Spinal cord (tissue), 10 donors: ENCODE results near the gene TEX19. TPM values are rescaled to one million over a fixed set of nuclear protein-coding genes. Genes with fewer than 3 reads are reported as not detected.
"Not testable (repeated sequence)": the region's sequence is repeated elsewhere in the genome, so short reads cannot be mapped to it uniquely, and the experiment has no call there.

Experiments used
- DNase-seq, 6 donors: peaks; one replicate each; pipeline versions ENCODE4 v3.0.0 to v3.0.0-alpha.2; 2013 to 2015; ENCODE audit warnings: low spot score in 6 of 6, low read depth in 4 of 6
- H3K27ac ChIP-seq: one replicate; pipeline ENCODE4 v1.5.1; 2013; ENCODE audit warnings: low read depth, low read length, control low read depth
- H3K27me3 ChIP-seq: one replicate; pipeline ENCODE4 v1.6.1; 2013; ENCODE audit warnings: low read length; ENCODE audit not compliant: control insufficient read depth, insufficient read depth
- H3K36me3 ChIP-seq: one replicate; pipeline ENCODE4 v1.6.1; 2013; ENCODE audit warnings: low read length; ENCODE audit not compliant: control insufficient read depth, insufficient read depth
- H3K4me1 ChIP-seq: one replicate; pipeline ENCODE4 v1.6.1; 2013; ENCODE audit warnings: low read length; ENCODE audit not compliant: control insufficient read depth, insufficient read depth
- H3K4me3 ChIP-seq: one replicate; pipeline ENCODE4 v1.5.1; 2013; ENCODE audit warnings: low read depth, low read length, control low read depth
- H3K9me3 ChIP-seq: one replicate; pipeline ENCODE4 v1.6.1; 2013; ENCODE audit warnings: low read length; ENCODE audit not compliant: control insufficient read depth, insufficient read depth
- WGBS: methylation state at CpG from one replicate; pipeline ENCODE4 v1.1.5; 2013; ENCODE audit warnings: missing lambda C conversion rate; ENCODE audit not compliant: insufficient coverage; 5-methylcytosine and 5-hydroxymethylcytosine counted together
- polyA plus RNA-seq, 2 donors: library from polyadenylated mRNA; unstranded; fragments of 120-200 nt; gene quantifications; one replicate each; pipeline ENCODE4 v1.2.1, GENCODE V29; 2013; ENCODE audit not compliant: insufficient read length in 2 of 2
- total RNA-seq, 2 donors: library from RNA; depleted of rRNA in 1 of 2; stranded (reverse); fragments of 120-200 nt in 1 of 2; fragments of >200 nt in 1 of 2; gene quantifications; one replicate each; pipeline versions ENCODE4 v1.2.3 to v1.2.4, GENCODE V29; 2013 to 2014
- donor health status: healthy.

Gene TEX19
- total and polyA plus RNA-seq, 4 donors: not detected

GRCh38 chr17:82357394-82357793 lies 1.7 kb upstream of the TEX19 start:
- DNase-seq: no peak
- no peak overlapping the region for H3K27ac ChIP-seq
- peaks cover 18% of the 10 kb centered on the region for H3K4me1 ChIP-seq
- 58% methylated on average over 2 of the region's 2 CpGs for WGBS
- H3K36me3 ChIP-seq: no peaks in the 10 kb centered on the region
- H3K27me3 ChIP-seq: peaks cover 6% of the 10 kb centered on the region
- H3K9me3 ChIP-seq: no peaks in the 10 kb centered on the region
- H3K4me3 ChIP-seq: no peak overlapping the region

GRCh38 chr17:82359451-82360074 lies 516 bp downstream of the TEX19 start:
- H3K36me3 ChIP-seq, DNase-seq, H3K27me3 ChIP-seq, H3K27ac ChIP-seq, H3K9me3 ChIP-seq, H3K4me3 ChIP-seq: not testable (repeated sequence)
- H3K4me1 ChIP-seq: peaks cover 17% of the 10 kb centered on the region
- 60% methylated on average over 1 of the region's 1 CpG for WGBS

- H3K4me1 ChIP-seq: peaks cover 15% of the 10 kb centered on the region
- H3K9me3 ChIP-seq: no peaks in the 10 kb centered on the region
- WGBS: 97% methylated on average over 6 of the region's 6 CpGs
- H3K27ac ChIP-seq: no peak overlapping the region
- H3K4me3 ChIP-seq: no peak overlapping the region
- H3K27me3 ChIP-seq: peaks cover 3% of the 10 kb centered on the region
- H3K36me3 ChIP-seq: no peaks in the 10 kb centered on the region
- no peak for DNase-seq
Measured at GRCh38 chr17:82361885-82362633, 3.0 kb downstream of the TEX19 start.

GRCh38 chr17:82365606-82366295 lies 6.7 kb downstream of the TEX19 start:
- H3K27me3 ChIP-seq: peaks cover 13% of the 10 kb centered on the region
- 71% methylated on average over 3 of the region's 6 CpGs for WGBS
- DNase-seq: no peak
- no peak overlapping the region for H3K4me3 ChIP-seq
- H3K27ac ChIP-seq: no peak overlapping the region
- no peaks in the 10 kb centered on the region for H3K36me3 ChIP-seq
- no peaks in the 10 kb centered on the region for H3K9me3 ChIP-seq
- H3K4me1 ChIP-seq: peaks cover 9% of the 10 kb centered on the region

- no peaks in the 10 kb centered on the region for H3K36me3 ChIP-seq
- peak in 1 of 6 donors; percentile 93 for DNase-seq
- no peak overlapping the region for H3K4me3 ChIP-seq
- WGBS: no CpG with 5 or more reads among the region's 7 CpGs
- H3K4me1 ChIP-seq: peaks cover 15% of the 10 kb centered on the region
- H3K27ac ChIP-seq: no peak overlapping the region
- H3K9me3 ChIP-seq: no peaks in the 10 kb centered on the region
- peaks cover 20% of the 10 kb centered on the region for H3K27me3 ChIP-seq
Measured at GRCh38 chr17:82366749-82367148, 7.7 kb downstream of the TEX19 start.

GRCh38 chr17:82367724-82368524 lies 8.9 kb downstream of the TEX19 start:
- H3K27ac ChIP-seq: no peak overlapping the region
- no peaks in the 10 kb centered on the region for H3K9me3 ChIP-seq
- H3K36me3 ChIP-seq: no peaks in the 10 kb centered on the region
- H3K27me3 ChIP-seq: peaks cover 31% of the 10 kb centered on the region
- DNase-seq: no peak
- no peak overlapping the region for H3K4me3 ChIP-seq
- peaks cover 21% of the 10 kb centered on the region for H3K4me1 ChIP-seq
- 59% methylated on average over 4 of the region's 14 CpGs for WGBS

- 100% methylated on average over 2 of the region's 7 CpGs for WGBS
- no peak overlapping the region for H3K27ac ChIP-seq
- peaks cover 40% of the 10 kb centered on the region for H3K27me3 ChIP-seq
Measured at GRCh38 chr17:82369211-82369610, 10.2 kb downstream of the TEX19 start.

GRCh38 chr17:82370471-82371332 lies 11.7 kb downstream of the TEX19 start:
- Histone ChIP-seq H3K27me3 (peaks cover 48% of the 10 kb centered on the region), H3K4me3 (no peak overlapping the region), H3K9me3 (no peaks in the 10 kb centered on the region), H3K27ac (no peak overlapping the region), H3K4me1 (peaks cover 21% of the 10 kb centered on the region), H3K36me3 (peaks cover 2% of the 10 kb centered on the region)
- DNase-seq: no peak
- 34% methylated on average over 28 of the region's 38 CpGs for WGBS

More at GRCh38 chr17:82369211-82369610, 10.2 kb downstream of the TEX19 start:
- Histone ChIP-seq H3K4me3 (no peak overlapping the region), H3K36me3 (no peaks in the 10 kb centered on the region), H3K4me1 (peaks cover 21% of the 10 kb centered on the region), H3K9me3 (no peaks in the 10 kb centered on the region)
- DNase-seq: no peak
